Activated gamma-delta T cell treated with Interleukin-2 at 50 U/mL for 16 hours (primary cell): Measurements from ENCODE around the gene SLC16A9.

ENCODE experiments used
- DNase-seq: peaks from one replicate; pipeline ENCODE4 v3.0.0-alpha.2; 2020

Gene SLC16A9

DNA sequence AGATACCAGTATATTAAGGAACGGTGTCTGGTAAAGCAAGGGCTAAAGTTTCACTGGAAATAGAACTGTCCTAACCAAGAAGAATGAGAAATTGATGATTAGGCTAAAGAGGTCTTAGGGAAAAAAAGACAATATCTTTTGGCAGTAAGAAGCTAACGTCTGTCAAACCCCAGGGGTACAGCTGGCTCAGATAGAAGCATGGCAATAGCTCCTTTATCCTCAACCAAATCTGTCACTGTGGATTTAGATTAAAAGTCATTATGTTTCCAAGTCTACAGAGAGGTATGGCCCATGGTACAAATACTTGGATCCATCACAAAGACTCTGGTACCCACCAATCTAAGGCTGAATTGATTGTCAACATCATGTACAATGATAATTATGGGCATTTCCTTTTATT, 8.6 kb upstream of the SLC16A9 start:
- DNase-seq: no peak

DNA sequence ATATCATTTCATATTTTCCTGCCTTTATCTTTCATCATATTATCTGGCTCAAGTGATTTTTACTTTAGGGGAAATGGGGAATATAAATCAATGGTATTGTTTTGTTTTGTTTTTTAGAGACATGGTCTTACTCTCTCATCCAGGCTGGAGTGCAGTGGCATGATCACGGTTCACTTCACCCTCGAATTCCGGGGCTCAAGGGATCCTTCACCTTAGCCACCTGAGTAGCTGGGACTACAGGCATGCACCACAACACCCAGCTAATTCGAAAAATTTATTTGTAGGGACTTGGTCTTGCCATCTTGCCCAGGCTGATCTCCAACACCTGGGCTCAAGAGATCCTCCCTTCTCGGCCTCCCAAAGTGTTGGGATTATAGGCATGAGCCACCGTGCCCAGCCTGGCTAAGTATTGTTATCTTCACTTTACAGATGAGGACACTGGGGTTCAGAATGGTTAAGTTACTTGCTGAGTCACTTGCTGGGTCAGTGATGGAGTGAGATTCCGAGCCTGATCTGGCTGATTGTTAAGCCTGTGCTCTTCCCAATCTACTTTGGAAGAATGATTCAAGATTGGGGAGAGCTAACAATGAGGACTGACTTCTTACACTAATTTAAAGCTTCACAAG, 3.7 kb upstream of the SLC16A9 start:
- DNase-seq: no peak

DNA sequence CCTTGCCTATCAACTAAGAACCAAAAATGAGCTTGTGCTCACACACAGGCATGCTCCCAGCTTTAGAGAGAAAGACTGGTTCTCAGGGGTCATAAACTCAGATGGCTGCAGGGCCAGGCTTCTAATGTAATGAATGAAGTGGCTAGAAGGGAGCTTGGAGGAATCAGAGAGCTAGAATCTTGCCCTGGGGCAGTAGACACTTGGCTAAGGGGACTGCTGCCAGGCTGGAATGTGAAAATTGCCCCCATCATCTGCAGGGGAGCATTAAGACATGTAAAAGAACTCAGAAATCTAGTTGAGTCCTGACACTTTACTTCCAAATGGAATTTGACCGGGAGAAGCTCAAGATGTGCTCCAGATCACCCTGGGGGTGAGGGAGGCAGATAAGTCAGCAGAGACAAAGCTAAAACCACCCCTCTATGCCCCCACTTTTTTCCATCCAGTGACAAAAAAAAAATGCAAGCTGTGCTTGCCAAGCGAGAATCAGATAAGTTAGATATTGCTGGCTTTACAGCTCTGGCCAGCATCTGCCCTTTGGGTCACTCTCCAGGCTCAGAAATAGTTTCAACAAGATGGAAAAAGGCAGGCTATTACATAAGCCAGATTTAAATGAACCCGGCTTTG, 2.3 kb upstream of the SLC16A9 start:
- DNase-seq: no peak

- DNase-seq: no peak
Measured at GRCh38 chr10:59708816-59709394, 745 bp downstream of the SLC16A9 start.

GRCh38 chr10:59706851-59707797, 2.5 kb downstream of the SLC16A9 start:
- no peak for DNase-seq

GRCh38 chr10:59705931-59706330, 3.7 kb downstream of the SLC16A9 start:
- no peak for DNase-seq

DNA sequence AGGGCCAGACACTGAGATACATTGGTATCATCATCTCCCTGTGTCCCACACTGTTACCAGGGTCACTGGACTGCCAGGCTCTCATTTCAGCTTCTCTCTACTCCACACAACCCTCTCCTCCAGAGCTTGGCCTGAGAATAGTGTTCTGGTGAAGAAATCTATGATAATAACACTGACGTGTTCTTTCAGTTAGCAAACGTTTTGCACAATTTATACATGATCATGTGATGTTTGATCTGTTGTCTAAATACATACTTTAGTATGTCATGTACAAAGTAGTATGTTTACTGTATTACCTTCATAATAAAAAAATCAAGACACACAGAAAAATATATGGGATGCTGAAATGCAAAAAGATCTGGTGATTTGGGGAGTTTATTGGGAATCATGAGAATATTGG, 5.0 kb downstream of the SLC16A9 start:
- DNase-seq: no peak

GRCh38 chr10:59702347-59702746, 7.3 kb downstream of the SLC16A9 start:
- DNase-seq: no peak

DNA sequence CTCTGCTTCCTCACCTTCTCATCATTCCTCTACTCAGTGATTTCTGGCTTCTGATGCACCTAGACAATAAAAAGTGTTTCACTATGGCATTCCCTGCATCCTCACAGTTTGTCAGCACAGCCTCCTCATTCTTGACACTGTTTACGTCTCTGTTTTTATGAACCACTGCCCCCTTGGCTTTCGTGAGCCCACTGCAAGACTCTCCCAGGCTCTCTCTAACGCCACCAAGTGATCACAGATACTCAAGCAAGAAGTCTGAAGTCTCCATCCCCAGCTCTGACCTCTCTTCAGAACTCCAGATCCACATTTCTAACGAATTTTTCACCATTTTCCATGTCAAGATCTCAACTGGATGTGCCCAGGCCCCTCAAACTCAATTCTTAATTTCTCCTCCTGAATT, 8.9 kb downstream of the SLC16A9 start:
- DNase-seq: no peak

DNA sequence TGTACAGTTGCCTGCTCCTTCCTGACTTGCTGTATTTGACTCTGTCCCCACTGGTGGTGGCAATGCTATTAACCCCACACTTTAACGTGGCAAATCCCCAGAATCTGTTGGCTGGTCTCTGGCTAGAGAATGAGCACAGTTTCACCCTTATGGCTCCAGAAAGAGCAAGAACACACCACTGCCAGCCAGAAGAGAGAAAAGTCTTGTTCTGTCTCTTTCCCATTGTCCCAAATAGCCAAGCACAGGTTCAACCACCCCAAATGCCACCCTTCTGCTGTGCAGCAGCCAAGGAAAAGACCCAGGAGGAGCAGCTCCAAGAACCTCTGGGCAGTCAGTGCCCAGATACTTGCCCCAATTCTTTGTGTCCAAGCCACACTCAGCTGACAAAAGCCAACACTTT, 11.3 kb downstream of the SLC16A9 start:
- no peak for DNase-seq

DNA sequence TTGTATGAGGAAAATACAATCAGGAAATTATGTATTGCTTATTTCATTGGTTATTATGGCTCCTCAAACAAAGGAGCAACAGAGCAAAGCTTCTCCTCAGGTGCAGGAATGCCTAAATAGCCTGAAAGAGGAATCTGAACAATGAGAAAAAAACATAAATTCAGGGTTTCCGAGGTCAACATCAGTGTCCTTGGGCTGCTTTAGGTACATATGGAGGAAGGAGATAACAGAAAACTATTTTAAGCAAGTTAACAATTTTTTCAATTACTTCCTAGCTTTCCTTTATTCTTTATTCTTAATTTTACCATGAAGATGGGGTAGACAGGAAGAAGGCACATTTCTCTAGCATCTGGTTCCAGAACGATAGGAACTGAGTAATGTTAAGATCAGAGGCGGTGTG, 14.0 kb downstream of the SLC16A9 start:
- DNase-seq: no peak

DNA sequence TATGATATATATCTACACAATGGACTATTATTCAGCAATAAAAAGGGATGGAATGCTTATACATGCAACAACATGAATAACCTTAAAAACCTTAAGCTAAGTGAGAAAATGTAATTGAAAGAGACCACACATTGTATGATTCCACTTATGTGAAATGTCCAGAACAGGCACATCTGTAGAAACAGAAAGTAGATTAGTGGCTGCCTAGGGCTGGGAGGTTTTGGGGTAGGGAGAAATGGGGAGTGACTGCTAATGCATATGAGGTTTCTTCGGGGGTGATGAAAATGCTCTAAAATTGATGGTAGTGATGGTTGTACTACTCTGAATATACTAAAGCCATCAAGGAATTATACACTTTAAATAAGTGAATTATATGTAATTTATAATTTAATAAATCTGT, 14.7 kb downstream of the SLC16A9 start:
- no peak for DNase-seq

- no peak for DNase-seq
Measured at GRCh38 chr10:59692113-59692512, 17.5 kb downstream of the SLC16A9 start.

GRCh38 chr10:59688921-59689351, 20.7 kb downstream of the SLC16A9 start:
- DNase-seq: no peak

DNA sequence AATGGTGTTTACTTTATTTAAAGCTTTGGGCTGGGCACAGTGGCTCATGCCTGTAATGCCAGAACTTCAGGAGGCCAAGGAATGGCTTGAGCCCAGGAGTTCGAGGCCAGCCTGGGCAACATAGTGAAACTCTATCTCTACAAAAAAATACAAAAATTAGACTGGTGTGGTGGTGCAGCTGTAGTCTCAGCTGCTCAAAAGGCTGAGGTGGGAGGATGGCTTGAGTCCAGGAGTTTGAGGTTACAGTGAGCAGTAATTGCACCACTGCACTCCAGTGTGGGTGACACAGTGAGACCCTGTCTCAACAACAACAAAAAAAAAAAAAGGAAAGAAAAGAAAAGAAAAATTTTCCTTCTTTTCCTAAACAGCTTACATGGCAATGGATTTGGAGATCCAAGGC, 22.0 kb downstream of the SLC16A9 start:
- no peak for DNase-seq

DNA sequence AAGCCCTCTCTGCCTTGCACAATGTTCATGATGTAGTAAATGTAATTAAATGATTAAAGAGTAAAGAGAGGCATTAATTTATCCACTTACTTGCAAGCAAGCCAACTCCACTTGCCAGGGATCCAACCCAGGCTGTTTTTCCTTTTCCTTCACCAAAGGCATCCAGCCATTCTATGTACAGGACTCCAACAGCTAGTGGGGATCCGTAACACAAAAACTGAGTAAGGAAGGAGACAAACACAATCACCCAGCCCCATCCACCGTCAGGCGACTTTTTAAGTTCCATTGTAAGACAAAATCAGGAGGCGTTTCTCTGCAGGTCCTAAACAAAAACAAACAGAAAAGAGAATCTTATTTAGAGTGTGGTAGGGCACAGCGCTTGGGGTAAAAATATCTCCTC, 25.6 kb downstream of the SLC16A9 start:
- DNase-seq: no peak

GRCh38 chr10:59682986-59683937, 26.4 kb downstream of the SLC16A9 start:
- no peak for DNase-seq

- no peak for DNase-seq
Measured at GRCh38 chr10:59680199-59680598, 29.5 kb downstream of the SLC16A9 start.

- DNase-seq: no peak
Measured at GRCh38 chr10:59678884-59679301, 30.8 kb downstream of the SLC16A9 start.

- no peak for DNase-seq
Measured at GRCh38 chr10:59677253-59677831, 32.3 kb downstream of the SLC16A9 start.

DNA sequence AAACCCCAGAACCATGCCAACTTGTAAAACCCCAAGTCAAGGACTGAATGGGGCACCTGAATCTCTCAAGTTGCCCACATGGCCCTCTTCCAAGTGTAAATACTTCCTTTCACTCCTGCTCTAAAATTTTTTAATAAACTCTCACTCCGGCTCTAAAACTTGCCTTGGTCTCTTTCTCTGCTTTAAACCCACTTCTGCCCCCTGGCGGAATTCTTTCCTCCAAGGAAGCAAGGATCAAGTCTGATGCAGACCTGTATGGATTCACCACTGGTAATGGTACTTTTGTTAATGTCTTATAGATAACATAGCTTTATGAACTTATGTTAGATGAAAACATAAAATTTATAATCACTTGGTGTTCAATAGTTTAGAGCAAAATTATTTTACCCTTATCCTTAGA, 33.8 kb downstream of the SLC16A9 start:
- DNase-seq: no peak
